ENCODE results near the gene TMEM138. TPM values are rescaled to one million over a fixed set of nuclear protein-coding genes. Genes with fewer than 3 reads are reported as not detected.

The TMEM138 gene
- polyA plus RNA-seq, 3 donors, result 34.5 to 64.0 (median 50.7) TPM

GRCh38 chr11:61347916-61348461 lies 14.2 kb upstream of the TMEM138 start:
- TF ChIP-seq, protein P1, sequence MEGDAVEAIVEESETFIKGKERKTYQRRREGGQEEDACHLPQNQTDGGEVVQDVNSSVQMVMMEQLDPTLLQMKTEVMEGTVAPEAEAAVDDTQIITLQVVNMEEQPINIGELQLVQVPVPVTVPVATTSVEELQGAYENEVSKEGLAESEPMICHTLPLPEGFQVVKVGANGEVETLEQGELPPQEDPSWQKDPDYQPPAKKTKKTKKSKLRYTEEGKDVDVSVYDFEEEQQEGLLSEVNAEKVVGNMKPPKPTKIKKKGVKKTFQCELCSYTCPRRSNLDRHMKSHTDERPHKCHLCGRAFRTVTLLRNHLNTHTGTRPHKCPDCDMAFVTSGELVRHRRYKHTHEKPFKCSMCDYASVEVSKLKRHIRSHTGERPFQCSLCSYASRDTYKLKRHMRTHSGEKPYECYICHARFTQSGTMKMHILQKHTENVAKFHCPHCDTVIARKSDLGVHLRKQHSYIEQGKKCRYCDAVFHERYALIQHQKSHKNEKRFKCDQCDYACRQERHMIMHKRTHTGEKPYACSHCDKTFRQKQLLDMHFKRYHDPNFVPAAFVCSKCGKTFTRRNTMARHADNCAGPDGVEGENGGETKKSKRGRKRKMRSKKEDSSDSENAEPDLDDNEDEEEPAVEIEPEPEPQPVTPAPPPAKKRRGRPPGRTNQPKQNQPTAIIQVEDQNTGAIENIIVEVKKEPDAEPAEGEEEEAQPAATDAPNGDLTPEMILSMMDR (IDR thresholded peaks at IDR 0.05), result no peak
- Histone ChIP-seq H3K27ac (ENCODE audit: low read depth in 1 of 2, low read length in 2 of 2) (peak overlapping the region; percentile 83 to 93), H3K9me3 (replicated peaks in 1 of 2; ENCODE audit: control insufficient read depth in 1 of 2, insufficient read depth in 1 of 2, low read length in 2 of 2) (no peaks in the 10 kb centered on the region), H3K36me3 (replicated peaks in 1 of 2; ENCODE audit: control insufficient read depth in 1 of 2, insufficient read depth in 2 of 2, low read length in 2 of 2) (peaks cover 48 to 64% of the 10 kb centered on the region in 2 donors), H3K4me3 (replicated peaks in 1 of 3; ENCODE audit: low read depth in 2 of 3, low read length in 3 of 3) (no peak overlapping the region), H2AFZ (ENCODE audit: insufficient read depth, low read depth, low read length, poor library complexity, severe bottlenecking) (no peak overlapping the region), H4K20me1 (ENCODE audit: insufficient read depth, low read length) (no peaks in the 10 kb centered on the region), H3K27me3 (ENCODE audit: control insufficient read depth in 2 of 2, insufficient read depth in 2 of 2, low read length in 2 of 2) (no peaks in the 10 kb centered on the region), H3K4me1 (ENCODE audit: control insufficient read depth in 1 of 2, insufficient read depth in 2 of 2, low read length in 2 of 2) (peaks cover 23 to 29% of the 10 kb centered on the region in 2 donors), H3K4me2 (replicated peaks; ENCODE audit: extremely low read depth, low read length, poor library complexity, severe bottlenecking) (no peak overlapping the region), H3K9ac (ENCODE audit: insufficient read depth, low read length, poor library complexity, severe bottlenecking) (peak overlapping the region; percentile 33), H3K79me2 (ENCODE audit: insufficient read depth, low read length) (no peaks in the 10 kb centered on the region)
- peak overlapping the region in 1 of 2 donors; percentile 31 for H3K4me3 Mint-ChIP-seq
- peaks cover 34% of the 10 kb centered on the region for H3K4me1 Mint-ChIP-seq
- H3K36me3 Mint-ChIP-seq, result peaks cover 63 to 75% of the 10 kb centered on the region in 2 donors
- intact Hi-C loops (cut with micrococcal nuclease), result loop anchor here in 1 of 2 donors (1.0 to 5.0 kb wide), 3 partner anchors 9 to 186 kb away; partner anchors contain the start of genes TMEM138 and VPS37C
- WGBS (ENCODE audit: insufficient coverage), result 22% methylated on average over 9 of the region's 11 CpGs
- H3K27ac Mint-ChIP-seq, result peak overlapping the region; percentile 95 to 99 (median 98)
- H3K9me3 Mint-ChIP-seq, result no peaks in the 10 kb centered on the region
- DNase-seq, result peak; percentile 95 to 99 (median 96)
- H3K27me3 Mint-ChIP-seq (ENCODE audit: low read depth in 3 of 3), result no peaks in the 10 kb centered on the region

DNA sequence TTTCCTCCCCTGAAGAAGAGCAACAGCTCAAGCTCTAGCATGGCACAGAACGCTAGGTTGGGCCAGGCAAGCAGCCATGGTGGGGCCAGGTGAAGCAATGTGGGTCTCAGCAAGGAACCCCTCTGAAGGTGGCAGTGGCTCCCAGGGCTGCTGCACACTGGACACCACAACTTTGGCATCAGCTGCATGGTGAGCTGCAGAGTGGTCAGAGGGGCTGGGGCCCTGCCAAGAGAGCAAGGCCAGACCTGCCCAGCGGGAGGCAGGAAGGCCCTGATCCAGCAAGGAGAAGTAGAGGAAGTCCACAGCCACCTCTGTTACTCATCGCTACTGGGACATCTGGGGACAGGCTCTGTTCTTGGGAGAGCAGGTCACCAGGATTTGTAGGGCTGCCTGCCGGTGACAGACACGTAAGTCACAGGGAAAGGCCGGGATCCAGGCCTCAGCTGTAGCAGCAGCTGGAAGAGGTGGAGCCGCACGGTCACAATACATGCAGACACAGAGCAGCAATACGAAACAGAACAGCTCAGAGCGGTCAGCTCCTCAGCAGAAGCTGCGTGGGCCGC lies 12.9 kb upstream of the TMEM138 start:
- Histone ChIP-seq H3K4me2 (replicated peaks; ENCODE audit: extremely low read depth, low read length, poor library complexity, severe bottlenecking) (no peak overlapping the region), H3K9me3 (replicated peaks in 1 of 2; ENCODE audit: control insufficient read depth in 1 of 2, insufficient read depth in 1 of 2, low read length in 2 of 2) (no peaks in the 10 kb centered on the region), H2AFZ (ENCODE audit: insufficient read depth, low read depth, low read length, poor library complexity, severe bottlenecking) (no peak overlapping the region), H3K9ac (ENCODE audit: insufficient read depth, low read length, poor library complexity, severe bottlenecking) (no peak overlapping the region), H3K27ac (ENCODE audit: low read depth in 1 of 2, low read length in 2 of 2) (peak overlapping the region; percentile 83 to 93), H3K4me3 (replicated peaks in 1 of 3; ENCODE audit: low read depth in 2 of 3, low read length in 3 of 3) (no peak overlapping the region), H4K20me1 (ENCODE audit: insufficient read depth, low read length) (no peaks in the 10 kb centered on the region), H3K36me3 (replicated peaks in 1 of 2; ENCODE audit: control insufficient read depth in 1 of 2, insufficient read depth in 2 of 2, low read length in 2 of 2) (peaks cover 51 to 64% of the 10 kb centered on the region in 2 donors), H3K27me3 (ENCODE audit: control insufficient read depth in 2 of 2, insufficient read depth in 2 of 2, low read length in 2 of 2) (no peaks in the 10 kb centered on the region), H3K4me1 (ENCODE audit: control insufficient read depth in 1 of 2, insufficient read depth in 2 of 2, low read length in 2 of 2) (peaks cover 23 to 29% of the 10 kb centered on the region in 2 donors), H3K79me2 (ENCODE audit: insufficient read depth, low read length) (no peaks in the 10 kb centered on the region)
- H3K4me3 Mint-ChIP-seq, result no peak overlapping the region
- H3K9me3 Mint-ChIP-seq, result no peaks in the 10 kb centered on the region
- H3K4me1 Mint-ChIP-seq, result peaks cover 41% of the 10 kb centered on the region
- peaks cover 75 to 85% of the 10 kb centered on the region in 2 donors for H3K36me3 Mint-ChIP-seq
- peak in 2 of 3 donors; percentile 17 to 66 for DNase-seq
- peaks cover 0 to 1% (median 0%) of the 10 kb centered on the region in 3 donors for H3K27me3 Mint-ChIP-seq (ENCODE audit: low read depth in 3 of 3)
- TF ChIP-seq, protein P1 (IDR thresholded peaks at IDR 0.05), result no peak
- H3K27ac Mint-ChIP-seq, result peak overlapping the region; percentile 60 to 99 (median 98)
- 89% methylated on average over 8 of the region's 12 CpGs for WGBS (ENCODE audit: insufficient coverage)
- intact Hi-C loops (cut with micrococcal nuclease), result loop anchor here in 1 of 2 donors (5.0 kb wide), 1 partner anchor 187 kb away; the partner anchor contains the start of gene VPS37C
